HG03558 (cell line): ENCODE results near the gene PACSIN3.

Source experiments
- ATAC-seq: cut with Tn5 transposase; IDR thresholded peaks from one replicate; pipeline ENCODE4 v1.9.1; 2021; ENCODE audit warnings: moderate number of reproducible peaks; ENCODE audit not compliant: unreplicated experiment; ENCODE audit errors: extremely low read depth

The PACSIN3 gene

GRCh38 chr11:47155879-47156278, 30.4 kb downstream of the PACSIN3 start:
- ATAC-seq: no peak

DNA sequence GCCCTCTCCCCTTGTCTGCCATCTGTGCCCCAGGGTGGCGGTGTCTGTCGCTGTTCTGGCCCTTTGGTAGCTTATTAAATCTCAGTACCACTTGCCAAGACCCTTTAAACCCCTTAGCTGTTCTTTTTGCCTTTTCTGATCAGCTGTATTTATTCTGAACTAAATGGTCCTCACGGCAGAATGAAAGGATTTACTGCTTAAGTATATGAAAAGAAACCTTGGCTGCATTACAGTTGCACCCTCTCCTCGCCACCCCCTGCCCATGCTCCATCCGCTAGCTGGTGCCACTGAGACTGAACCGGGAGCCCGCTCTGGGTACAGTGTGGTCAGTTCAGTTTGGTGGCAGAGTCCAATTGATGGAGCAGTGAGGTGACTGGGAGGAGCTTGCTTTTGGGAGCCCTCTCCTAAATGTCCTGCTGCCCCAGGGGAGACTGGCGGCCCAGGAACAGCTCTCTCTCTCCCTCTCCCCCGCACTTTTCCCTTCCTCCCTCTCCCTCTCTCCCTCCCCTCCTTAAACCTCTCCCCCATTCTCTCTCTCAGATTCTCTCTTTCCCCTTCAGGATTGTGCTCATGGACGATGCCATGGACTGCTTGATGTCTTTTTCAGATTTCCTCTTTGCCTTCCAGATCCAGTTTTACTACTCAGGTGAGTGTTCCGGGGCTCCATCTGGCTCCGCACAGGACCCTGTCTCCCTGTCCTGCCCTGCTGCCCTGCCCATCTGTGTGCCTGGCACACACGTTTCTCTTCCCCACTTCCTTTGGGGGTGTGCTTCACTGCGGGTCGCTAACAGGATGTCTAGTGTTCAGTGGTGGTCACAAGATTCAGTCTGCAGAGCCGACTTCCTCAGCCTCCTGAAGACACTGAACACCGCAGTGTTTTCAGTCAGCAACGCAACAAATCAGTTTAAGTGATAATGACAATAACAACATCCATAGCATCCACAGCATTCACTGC, 31.3 kb downstream of the PACSIN3 start:
- ATAC-seq: no peak

DNA sequence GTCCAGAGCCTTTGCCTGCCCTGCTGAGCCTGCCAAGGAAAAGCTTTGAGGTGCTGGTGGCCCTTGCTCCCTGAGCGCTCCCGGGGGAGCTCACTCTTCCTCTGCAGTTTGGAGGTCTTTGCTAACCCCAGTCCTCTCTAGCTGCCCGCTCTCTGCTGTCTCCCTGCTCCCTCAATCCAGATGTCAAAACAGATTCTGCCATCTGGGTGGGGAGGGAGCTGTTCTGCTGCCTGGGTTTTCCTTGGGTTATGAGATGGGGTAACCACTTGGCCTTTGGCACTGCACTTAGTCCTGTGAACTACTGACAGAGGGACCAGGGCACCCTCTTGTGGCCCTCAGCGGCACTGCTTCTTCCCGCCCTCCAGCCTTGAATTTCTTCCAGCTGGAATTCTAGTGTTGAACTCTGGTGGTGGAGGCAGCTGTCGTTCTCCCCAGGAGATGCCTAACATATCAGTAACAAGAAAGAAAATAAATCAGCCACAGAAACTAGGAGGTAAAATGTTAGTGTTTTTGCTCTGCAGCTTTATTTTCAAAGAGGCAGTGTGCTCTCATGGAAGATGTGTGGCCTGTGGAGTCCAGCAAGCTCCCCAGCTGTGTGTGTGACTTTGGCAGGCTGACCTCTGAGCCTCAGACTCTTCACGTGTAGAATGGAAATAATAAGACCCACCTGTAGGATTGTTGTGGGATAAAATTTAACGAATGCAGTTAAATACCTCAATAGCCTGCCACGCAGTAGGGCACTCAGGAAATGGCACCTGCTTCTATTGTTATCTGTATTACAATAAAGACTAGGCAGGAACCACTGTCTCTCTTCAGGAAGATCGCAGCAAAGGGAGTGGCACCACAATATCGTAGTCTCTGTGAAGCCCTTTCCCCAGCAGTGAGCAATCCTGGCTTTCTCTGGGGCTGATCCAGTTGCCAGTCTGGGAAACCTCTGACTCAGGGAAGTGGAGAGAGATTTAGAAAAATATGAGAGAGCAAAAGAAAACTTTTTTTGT, 33.0 kb downstream of the PACSIN3 start:
- ATAC-seq: no peak

- ATAC-seq: no peak
These were observed 33.9 kb downstream of the PACSIN3 start for GRCh38 chr11:47152126-47152952.

- no peak for ATAC-seq
These were observed 36.5 kb downstream of the PACSIN3 start for GRCh38 chr11:47149782-47150181.

DNA sequence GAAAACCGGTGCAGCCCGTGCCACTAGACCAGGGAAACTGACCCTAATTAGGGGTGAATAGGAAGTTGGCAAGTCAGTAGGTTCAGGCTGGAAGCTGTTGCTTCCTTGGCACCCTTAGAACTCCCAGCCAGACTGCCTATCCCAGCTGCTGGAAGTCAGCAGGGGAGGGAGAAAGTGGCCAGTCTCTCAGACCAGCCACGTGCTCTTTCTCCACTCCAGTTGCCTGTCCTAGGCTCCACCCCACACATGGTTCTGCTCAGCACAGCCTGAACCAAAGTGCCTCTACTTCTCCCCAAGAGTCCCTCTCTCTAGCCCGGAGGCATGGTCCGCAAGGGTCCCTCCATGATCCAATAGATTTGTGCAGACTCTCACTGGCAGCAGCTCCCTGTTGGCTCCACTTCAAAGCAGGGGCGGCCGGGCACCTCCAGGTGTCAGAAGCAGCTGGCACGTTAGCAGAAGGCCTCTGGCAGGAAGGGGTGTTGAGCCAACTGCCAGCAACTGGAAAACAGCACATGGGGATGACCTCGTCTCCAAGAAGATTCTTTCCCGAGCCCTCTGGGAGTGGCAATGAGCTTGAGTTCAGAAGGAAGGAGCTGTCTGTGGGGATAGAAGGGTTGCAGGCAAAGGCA, 37.2 kb downstream of the PACSIN3 start:
- ATAC-seq: no peak

DNA sequence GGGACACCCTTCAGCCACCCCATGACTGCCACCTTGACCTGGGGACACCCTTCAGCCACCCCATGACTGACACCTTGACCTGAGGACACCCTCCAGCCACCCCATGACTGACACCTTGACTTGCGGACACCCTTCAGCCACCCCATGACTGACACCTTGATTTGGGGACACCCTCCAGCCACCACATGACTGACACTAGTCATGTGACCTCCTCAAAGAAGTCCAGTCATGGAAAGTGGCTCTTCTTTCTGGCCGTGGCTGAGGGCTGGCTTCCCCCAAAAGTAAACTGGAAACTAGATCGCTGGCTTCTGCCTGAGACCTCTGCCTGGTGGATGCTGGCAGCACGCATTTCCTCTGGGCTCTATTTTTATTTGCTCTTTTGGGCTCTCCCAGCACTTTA, 38.0 kb downstream of the PACSIN3 start:
- ATAC-seq: no peak

GRCh38 chr11:47147681-47148080, 38.6 kb downstream of the PACSIN3 start:
- ATAC-seq: no peak

- no peak for ATAC-seq
These were observed 39.0 kb downstream of the PACSIN3 start for GRCh38 chr11:47147250-47147649.

DNA sequence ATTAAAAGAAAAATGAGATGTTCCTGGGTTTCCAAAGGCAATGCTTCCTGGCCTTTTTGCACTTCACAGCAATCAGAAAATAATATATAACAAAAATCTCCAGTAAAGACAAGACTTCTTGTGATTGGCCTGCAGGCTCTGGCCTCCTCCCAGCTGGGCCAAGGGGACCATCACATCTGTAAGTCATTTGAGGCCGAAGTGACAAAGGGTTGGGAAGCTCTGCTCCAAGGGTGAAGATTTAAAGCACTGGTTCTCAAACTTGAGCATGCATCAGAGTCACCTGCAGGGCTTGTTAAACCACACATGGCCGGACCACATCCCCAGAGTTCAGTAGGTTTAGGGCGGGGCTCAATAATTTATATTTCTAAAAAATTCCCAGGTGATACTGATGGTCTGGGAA, 41.7 kb downstream of the PACSIN3 start:
- ATAC-seq: no peak

- no peak for ATAC-seq
These were observed 42.9 kb downstream of the PACSIN3 start for GRCh38 chr11:47143322-47143721.

DNA sequence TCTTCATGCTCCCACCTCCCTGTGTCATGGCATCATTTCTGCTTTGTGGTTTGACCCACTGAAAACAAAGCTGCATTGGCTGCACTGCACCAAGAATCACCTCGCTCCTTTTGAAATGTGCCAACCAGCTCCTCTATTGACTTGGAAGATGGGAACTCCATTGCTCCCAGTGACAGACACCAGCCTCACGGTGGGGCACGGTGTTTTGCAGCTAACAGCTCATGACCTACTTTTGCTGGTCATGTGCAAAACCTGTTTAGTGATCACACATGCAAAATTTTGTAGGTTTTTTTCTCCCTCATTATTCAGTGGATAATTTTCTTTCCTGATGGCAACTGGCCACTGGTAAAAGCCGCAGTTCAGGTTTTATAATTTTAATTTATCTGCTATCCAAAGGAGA, 46.4 kb downstream of the PACSIN3 start:
- ATAC-seq: no peak

- ATAC-seq: no peak
These were observed 48.8 kb downstream of the PACSIN3 start for GRCh38 chr11:47137476-47137875.

DNA sequence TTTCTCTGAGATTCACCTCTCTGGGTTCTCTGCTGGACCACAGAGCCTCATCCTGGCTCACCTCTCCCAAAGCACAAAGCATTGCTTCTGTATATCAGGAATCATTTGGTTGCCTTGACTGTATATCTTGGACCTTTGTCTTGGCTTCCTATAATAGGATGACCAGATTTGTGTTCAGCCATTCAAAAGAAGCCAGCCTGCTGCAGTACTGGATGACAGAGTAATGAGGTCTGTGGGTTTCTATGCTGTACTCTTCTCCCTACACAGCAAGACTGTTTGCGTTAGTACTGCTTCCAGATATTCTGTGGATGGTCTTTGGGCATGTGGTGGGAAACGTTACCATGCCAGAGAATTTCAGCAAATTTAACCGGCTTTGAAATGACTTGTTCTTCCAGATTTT, 49.3 kb downstream of the PACSIN3 start:
- ATAC-seq: no peak

GRCh38 chr11:47136327-47136726, 49.9 kb downstream of the PACSIN3 start:
- ATAC-seq: no peak

DNA sequence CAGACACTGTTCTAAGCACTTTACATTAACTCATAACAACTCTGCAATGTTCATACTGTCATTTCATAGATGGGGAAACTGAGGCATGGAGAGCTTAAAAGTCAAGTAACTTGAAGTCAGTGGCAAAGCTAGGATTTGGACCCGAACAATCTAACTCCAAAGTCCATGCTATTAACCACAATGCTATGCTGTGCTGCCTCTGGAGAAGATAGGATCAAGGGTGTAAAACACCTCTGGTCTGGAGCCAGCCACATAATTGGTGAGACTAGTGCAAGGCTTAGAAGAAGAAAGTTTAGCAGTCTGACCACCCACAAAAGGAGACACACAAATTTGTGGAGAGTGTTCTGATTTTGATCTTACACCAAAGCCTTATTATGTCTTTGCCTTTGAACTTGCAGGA, 53.3 kb downstream of the PACSIN3 start:
- no peak for ATAC-seq

DNA sequence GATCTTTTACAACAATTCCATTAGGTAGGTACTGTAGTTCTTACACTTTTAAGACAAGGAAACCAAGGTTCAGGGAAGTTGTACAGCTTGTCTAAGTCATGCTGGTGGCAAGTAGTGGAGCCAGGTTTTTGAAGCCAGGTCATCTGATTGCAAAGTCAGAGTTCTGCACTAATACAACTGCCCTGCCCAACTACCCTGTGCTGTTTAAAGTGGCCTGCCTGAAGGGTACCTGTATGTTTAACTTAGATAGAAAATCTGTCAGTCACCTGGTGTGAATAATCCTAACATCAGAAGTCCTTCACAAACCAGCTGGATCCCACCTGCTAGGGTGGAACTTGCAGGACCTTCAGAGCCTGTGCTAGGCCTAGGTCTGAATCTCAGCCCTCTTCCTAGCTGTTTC, 53.7 kb downstream of the PACSIN3 start:
- ATAC-seq: no peak

DNA sequence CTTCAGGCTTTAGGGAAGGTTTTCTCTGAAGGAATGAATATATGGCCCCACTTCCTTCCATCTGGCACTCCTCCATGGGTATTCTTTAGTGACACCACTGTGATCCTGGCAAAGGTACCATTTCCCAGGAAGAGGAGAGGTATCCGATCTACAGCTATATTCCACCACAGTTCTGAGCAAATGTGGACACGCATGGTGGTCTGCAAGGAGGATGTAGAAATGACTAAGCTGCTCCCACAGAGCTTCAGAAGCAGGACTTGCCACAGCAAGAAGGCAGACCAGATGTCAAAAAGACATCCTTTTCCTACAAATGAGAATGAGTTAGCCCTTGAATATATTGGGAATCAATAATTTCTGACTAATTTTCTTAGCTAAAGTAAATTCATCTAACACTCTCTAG, 55.1 kb downstream of the PACSIN3 start:
- no peak for ATAC-seq

GRCh38 chr11:47130543-47130942, 55.7 kb downstream of the PACSIN3 start:
- ATAC-seq: no peak
